GM21447 (cell line): Measurements from ENCODE around the gene APOF.
"Not testable (repeated sequence)": the region's sequence is repeated elsewhere in the genome, so short reads cannot be mapped to it uniquely, and the experiment has no call there.

Experiments used
- ATAC-seq: cut with Tn5 transposase; IDR thresholded peaks from one replicate; pipeline ENCODE4 v1.9.1; 2021; ENCODE audit not compliant: unreplicated experiment

APOF gene

GRCh38 chr12:56333679-56334489 lies 28.8 kb downstream of the APOF start, which contains the start of gene PAN2:
Gene PAN2 (minus strand): TSS chr12:56334000. CDS start chr12:56333094, 906 bp downstream.
- ATAC-seq, result peak; percentile 91

- ATAC-seq, result no peak
Observed at GRCh38 chr12:56333197-56333678, 29.4 kb downstream of the APOF start.

GRCh38 chr12:56332512-56333196 lies 30.0 kb downstream of the APOF start:
- no peak for ATAC-seq

GRCh38 chr12:56330936-56331490 lies 31.6 kb downstream of the APOF start:
- no peak for ATAC-seq

- ATAC-seq, result no peak
Observed at GRCh38 chr12:56326533-56326932, 36.1 kb downstream of the APOF start.

GRCh38 chr12:56326126-56326525 lies 36.5 kb downstream of the APOF start:
- ATAC-seq, result no peak

- ATAC-seq, result no peak
Observed at GRCh38 chr12:56324206-56324605, 38.5 kb downstream of the APOF start.

- ATAC-seq, result not testable (repeated sequence)
Observed at GRCh38 chr12:56321610-56322009, 41.0 kb downstream of the APOF start.

GRCh38 chr12:56321027-56321426 lies 41.6 kb downstream of the APOF start:
- ATAC-seq, result no peak

GRCh38 chr12:56317675-56318074 lies 45.0 kb downstream of the APOF start:
- ATAC-seq, result no peak

- peak; percentile 90 for ATAC-seq
Observed at GRCh38 chr12:56315622-56316473, 46.8 kb downstream of the APOF start, which contains the start of gene CNPY2. Gene CNPY2 (minus strand): TSS chr12:56315988. CDS start chr12:56315217, 771 bp downstream.

- ATAC-seq, result no peak
Observed at GRCh38 chr12:56315249-56315621, 47.4 kb downstream of the APOF start.

- no peak for ATAC-seq
Observed at GRCh38 chr12:56311003-56311402, 51.7 kb downstream of the APOF start.
